Globus pallidus (tissue), 1 donor: ENCODE results near the gene TMEM89.

ENCODE experiments used
- DNase-seq: peaks from one replicate; pipeline ENCODE4 v3.0.0-alpha.2; 2015; ENCODE audit warnings: low spot score

TMEM89 gene

GRCh38 chr3:48588230-48588629 lies 33.3 kb downstream of the TMEM89 start:
- no peak for DNase-seq

DNA sequence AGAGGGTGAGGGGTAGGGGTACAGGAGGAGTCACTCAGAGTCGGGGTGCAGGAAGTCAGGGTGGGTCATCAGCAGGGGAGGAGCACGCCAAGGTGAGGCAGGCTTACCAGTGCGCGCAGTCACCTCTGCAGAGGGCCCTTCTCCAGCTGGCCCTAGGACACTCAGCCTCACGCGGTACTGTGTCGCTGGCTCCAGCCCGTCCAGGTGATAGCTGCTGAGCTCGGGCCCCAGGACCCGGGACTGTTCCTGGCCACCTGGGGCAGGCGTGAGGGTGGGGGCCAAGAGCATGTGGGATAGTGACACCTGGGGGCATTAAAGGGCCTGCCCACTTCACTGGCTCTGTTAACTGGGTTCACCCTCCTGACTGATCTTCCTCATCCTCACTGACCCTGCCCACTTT lies 33.9 kb downstream of the TMEM89 start:
- no peak for DNase-seq

DNA sequence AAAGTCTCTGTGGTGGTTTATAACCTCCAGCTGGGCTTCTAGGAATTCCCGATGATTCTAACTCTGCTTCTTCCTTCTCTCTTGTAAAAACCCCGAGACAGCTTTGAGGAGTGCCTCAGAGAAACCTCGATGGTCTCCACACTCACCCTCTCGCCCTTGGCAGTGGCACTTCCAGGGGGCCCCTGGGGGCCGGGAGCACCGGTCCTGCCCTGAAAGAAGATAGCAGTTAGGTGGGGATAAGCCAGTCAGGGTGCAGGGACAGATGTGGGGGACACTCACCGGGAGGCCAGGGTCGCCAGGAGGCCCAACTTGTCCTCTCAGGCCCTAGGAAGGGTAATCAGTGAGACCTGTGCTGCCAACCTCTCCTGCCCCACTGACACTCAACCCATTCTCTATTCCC lies 36.2 kb downstream of the TMEM89 start:
- DNase-seq: no peak

DNA sequence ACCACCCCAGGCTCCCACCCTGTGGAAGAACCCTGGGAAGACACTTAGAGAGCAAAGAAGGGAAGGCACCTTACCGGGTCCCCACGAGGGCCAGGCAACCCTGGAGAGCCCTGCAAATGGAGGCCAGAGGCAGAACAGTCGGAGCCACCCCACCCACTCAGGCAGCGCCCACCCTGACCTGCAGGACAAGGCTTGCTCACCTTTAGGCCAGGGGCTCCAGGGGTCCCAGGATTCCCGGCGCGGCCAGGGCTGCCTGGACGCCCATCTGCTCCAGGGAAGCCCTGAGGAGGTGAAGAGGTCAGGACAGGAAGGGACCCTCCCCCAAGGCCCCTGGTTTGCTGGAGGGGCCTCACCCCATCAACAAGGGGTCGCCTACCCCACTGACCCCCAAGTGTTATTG lies 36.7 kb downstream of the TMEM89 start:
- DNase-seq: no peak

DNA sequence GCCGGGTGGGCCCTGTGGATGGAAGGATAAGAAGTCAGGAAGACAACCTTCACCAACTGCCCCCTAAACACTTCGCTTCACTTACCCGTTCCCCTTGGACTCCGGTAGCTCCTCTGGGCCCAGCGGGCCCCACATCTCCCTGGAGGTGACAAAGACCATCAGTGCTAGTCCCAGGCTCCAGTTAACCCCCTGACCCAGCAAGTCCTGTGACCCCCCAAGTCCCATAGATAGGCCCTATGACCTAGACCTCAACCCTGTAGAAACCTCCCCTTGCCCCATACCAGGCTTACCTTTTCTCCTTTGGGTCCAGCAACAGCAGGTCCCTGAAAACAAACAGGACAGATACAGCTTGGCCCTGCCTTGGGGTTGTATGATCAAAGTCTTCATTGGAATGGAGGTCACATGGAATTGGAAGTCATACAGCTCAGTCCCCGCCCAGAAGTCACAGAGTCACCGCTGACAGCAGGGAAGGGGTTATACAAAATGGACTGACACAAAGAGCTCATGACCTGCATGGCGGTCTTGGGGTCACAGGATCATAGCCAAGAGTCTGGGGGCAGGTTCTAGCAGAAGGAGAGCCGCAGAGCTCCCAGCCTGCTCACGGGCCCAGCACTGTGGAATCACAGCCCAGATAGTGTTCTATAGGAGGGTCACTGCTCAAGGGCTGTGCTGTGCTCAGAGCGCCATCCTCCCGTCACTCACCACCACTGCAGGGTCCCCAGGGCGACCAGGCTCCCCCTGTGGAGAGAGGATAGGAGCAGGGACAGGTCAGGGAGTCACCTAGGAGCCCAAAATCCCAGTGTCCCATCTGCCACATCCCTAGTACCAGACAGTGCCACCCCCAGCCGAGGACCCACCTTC lies 39.7 kb downstream of the TMEM89 start:
- DNase-seq: no peak

GRCh38 chr3:48576647-48577046 lies 44.9 kb downstream of the TMEM89 start:
- DNase-seq: no peak

- DNase-seq: no peak
Measured at GRCh38 chr3:48575366-48575765, 46.2 kb downstream of the TMEM89 start.

- no peak for DNase-seq
Measured at GRCh38 chr3:48573973-48574585, 47.5 kb downstream of the TMEM89 start.

DNA sequence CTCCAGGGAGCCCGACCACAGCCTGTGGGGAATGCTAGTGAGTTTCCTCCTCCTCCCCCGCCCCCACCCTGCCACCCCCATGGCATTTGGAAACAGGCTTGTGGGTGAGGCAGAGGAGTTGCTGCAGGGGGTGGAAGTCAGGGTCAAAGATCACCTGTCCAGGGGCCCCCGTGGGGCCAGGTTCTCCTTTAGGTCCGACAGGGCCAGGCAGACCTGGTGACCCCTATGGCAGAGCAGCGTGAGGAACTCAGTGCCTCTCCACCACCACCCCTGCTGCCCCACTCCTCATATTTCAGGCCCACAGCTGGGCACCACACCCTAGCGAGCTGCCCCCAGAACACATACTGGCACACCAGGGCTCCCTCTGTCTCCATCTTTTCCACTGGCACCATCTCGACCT lies 49.1 kb downstream of the TMEM89 start:
- no peak for DNase-seq

- no peak for DNase-seq
Measured at GRCh38 chr3:48571938-48572337, 49.6 kb downstream of the TMEM89 start.
